HG03442 (cell line): ENCODE data around the gene KRTAP10-10.
"Not testable (repeated sequence)": the region's sequence is repeated elsewhere in the genome, so short reads cannot be mapped to it uniquely, and the experiment has no call there.

Experiments
- ATAC-seq: cut with Tn5 transposase; IDR thresholded peaks from one replicate; pipeline ENCODE4 v1.9.1; 2021; ENCODE audit warnings: mild to moderate bottlenecking, moderate library complexity; ENCODE audit not compliant: unreplicated experiment

The KRTAP10-10 gene

GRCh38 chr21:44601596-44602462 lies 35.3 kb upstream of the KRTAP10-10 start:
- no peak for ATAC-seq

GRCh38 chr21:44602463-44602850 lies 34.7 kb upstream of the KRTAP10-10 start:
- ATAC-seq: no peak

DNA sequence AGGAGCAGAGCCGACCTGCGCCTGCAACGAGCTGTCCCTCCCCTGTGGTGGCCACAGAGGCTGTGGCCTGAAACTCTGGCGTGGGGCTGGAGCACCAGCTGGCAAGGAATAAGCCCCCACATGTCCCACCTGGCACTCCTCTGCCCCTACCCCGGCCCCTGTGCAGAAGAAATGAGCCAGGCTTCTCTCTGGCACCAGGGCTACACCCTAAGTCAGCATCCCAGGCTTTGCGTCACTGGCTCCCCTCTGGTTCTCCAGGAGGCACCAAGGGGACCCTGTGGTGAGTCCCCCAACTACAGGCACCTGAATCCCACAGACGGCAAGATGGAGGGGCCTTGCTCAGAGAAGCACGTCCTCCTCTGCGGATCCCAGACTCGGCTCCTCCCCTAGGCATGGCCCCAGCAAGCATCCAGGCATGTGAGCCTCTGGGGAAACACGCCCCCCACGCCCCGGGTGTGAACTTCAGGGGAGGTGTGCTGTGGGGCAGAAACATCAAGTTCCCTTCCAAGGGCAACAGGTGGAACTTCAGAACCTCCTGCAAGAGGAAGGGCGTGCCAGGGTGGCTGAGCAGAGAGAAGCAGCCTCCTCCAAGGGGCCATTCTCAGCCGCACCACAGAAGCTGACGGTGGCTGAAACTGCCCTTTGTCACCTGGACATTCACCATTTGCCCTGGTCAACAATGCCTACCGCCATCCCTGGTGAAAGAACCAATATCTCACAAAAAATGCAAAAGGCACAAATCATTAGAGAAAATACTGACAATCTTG lies 33.9 kb upstream of the KRTAP10-10 start:
- no peak for ATAC-seq

DNA sequence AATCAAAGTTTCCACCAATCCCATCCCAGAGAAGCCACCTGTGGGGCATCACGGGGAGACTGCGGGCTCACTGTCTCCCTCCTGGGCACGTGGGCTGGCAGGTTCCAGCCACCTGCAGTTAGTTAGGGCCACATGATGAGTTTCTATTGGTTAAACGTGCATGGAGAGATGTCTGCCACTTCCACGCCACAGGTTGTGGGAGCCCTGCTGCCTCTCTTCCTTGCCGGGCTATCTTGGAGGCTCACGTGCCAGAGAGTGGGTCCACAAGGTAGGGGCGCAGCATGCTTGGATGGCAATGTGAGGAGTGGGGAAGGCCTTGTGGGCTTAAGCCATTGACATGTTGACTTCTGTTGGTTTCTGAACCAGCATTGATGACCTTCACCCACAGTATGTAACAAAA lies 33.2 kb upstream of the KRTAP10-10 start:
- no peak for ATAC-seq

- ATAC-seq: no peak
Measured at GRCh38 chr21:44606495-44606894, 30.7 kb upstream of the KRTAP10-10 start.

DNA sequence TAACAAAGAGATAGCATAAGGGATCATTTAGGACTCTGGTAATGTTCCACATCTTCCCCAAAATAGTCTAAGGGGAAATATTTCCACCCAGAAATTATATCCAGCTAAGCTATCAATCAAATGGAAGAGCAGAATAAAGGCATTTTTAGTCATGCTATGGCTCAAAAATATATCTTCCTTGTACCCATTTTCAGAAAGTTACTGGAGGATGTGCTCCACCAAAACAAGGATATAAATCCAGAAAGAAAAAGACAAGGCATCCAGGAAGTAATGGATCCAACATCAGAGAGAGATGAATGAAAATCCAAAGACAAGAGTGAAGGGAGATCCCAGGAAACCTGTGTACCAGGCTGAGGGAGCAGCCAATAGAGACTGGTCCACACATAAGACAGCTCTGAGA lies 28.0 kb upstream of the KRTAP10-10 start:
- no peak for ATAC-seq

DNA sequence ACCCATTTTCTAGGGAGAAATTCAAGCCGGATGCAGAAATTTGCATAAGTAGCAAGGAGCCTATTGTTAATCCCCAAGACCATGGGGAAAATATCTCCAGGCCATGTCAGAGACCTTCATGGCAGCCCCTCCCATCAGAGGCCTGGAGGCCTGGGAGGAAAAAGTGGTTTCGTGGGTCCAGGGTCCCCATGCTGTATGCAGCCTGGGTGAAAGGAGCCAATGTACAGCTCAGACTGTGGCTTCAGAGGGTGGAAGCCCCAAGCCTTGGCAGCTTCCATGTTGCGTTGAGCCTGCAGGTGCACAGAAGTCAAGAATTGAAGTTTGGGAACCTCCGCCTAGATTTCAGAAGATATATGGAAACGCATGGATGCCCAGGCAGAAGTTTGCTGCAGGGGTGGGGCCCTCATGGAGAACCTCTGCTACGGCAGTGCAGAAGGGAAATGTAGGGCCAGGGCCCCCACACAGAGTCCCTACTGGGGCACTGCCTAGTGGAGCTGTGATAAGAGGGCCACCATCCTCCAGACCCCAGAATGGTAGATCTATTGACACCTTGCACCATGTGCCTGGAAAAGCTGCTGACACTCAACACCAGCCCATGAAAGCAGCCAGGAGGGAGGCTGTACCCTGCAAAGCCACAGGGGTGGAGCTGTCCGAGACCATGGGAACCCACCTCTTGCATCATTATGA lies 26.9 kb upstream of the KRTAP10-10 start:
- not testable (repeated sequence) for ATAC-seq

- ATAC-seq: no peak
Measured at GRCh38 chr21:44611551-44611950, 25.6 kb upstream of the KRTAP10-10 start.

DNA sequence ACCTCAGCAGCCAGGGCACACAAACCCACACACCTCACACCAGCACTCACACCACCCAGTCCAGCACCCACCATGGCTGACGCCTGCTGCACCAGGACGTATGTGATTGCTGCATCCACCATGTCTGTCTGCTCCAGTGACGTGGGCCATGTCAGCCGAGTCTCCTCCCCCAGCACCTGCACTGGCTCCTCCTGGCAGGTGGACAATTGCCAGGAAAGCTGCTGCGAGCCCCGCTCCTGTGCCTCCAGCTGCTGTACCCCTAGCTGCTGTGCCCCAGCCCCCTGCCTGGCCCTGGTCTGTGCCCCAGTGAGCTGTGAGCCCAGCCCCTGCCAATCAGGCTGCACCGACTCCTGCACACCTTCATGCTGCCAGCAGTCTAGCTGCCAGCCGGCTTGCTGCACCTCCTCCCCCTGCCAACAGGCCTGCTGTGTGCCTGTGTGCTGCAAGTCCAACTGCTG lies 25.1 kb upstream of the KRTAP10-10 start, which contains the start of gene KRTAP10-8:
Gene KRTAP10-8 (plus strand): TSS at position 51 of the 458 bp plus-strand sequence. CDS start 22 bp downstream, at position 73.
- no peak for ATAC-seq

- ATAC-seq: no peak
Measured at GRCh38 chr21:44612669-44613229, 24.4 kb upstream of the KRTAP10-10 start.

DNA sequence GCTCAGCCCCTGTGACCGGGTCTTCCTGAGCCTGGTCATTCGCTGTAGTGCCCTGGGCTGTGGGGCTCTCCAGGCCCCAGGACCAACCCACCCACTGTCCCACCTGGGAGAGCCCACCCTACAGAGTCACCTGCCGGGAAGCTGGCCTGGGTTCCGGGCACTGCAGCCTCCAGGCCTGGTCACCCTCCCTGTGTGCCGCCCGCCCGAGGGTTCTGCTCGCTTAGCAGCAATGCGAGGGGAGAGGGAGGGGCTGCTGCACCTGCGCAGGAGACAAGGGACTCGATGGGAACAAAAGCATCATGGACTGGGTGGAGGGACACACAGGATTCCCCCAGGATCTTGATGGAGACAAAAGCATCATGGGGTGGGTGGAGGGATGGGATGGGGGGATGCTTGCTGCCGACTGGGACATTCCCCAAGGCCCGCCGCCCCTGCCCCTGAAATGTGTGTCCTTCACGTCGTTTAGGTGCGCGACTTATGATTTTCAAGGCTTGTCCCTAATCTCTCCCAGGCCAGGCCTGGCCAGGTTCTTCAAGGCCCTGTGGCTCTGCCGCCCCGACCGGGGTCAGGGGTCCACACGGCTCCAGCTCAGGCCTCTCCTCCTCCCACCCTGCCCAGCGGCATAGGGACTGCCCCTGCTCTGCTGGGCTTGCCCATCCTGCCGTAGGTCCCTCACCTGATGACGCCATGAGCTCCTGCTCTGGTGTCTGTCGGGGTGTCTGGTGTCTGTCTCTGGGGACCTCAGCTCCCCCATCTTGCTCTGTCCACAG lies 23.6 kb upstream of the KRTAP10-10 start:
- ATAC-seq: no peak

GRCh38 chr21:44614161-44614631 lies 23.0 kb upstream of the KRTAP10-10 start:
- no peak for ATAC-seq

DNA sequence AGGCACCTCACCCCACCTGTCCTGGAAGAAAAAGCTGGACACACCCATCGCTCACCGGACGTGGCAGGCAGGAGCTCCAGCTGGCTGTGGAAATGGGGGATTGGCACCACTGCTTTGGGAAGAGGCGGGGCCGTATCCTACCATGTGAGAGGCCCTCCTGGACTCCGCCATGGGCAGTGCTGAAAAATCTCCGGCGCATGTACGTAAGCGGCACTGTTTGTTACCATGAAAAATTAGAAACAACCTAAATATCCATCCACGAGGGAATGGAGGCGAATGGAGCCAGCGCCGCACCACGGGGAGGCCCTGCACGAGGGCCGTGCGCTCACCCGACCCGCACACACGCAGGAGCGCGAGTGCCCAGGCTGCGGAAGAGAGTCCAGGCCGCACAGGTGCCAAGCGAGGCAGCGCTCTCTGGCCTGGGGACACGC lies 22.2 kb upstream of the KRTAP10-10 start:
- ATAC-seq: no peak

DNA sequence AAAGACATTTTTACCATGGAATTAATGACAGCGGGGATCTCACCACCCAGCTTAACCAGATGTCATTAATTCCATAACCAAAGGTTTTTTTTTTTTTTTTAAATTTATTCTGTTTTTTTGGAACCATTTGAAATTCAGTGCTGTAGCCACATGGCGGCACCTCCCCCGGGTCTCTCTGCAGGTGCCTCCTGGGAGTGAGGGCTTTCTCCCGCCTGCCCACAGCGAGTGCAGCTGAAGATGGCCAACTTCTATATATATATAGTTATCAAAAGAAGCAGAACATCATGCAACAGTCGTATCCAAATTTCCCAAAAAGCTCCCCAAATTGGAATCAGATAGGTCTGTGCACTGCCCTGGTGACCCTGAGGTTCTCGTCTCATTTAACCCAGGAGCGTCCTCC lies 21.7 kb upstream of the KRTAP10-10 start:
- no peak for ATAC-seq

GRCh38 chr21:44615911-44616590 lies 21.1 kb upstream of the KRTAP10-10 start:
- no peak for ATAC-seq

GRCh38 chr21:44616591-44616926 lies 20.6 kb upstream of the KRTAP10-10 start:
- no peak for ATAC-seq

DNA sequence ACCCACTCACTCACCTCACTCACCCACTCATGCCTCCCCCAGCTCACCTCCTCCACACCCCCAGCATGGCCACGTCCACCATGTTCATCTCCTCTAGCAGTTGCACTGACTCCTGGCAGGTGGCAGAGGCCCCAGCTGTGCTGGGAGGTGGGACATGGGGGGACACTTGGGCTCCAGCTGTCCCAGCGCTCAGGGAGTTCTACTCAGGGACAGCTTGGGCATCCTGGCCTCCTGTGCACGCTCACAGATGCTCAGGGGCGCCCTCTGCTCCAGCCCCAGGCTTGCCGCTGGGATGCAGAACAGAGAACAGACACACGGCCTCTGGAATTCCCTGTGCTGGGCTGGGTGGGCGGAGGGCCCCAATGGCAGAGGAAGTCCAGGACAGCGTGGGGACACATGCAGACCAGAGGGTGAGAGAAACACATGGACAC lies 20.1 kb upstream of the KRTAP10-10 start:
- no peak for ATAC-seq

GRCh38 chr21:44618504-44618903 lies 18.7 kb upstream of the KRTAP10-10 start:
- no peak for ATAC-seq

GRCh38 chr21:44618909-44619308 lies 18.2 kb upstream of the KRTAP10-10 start:
- ATAC-seq: no peak

DNA sequence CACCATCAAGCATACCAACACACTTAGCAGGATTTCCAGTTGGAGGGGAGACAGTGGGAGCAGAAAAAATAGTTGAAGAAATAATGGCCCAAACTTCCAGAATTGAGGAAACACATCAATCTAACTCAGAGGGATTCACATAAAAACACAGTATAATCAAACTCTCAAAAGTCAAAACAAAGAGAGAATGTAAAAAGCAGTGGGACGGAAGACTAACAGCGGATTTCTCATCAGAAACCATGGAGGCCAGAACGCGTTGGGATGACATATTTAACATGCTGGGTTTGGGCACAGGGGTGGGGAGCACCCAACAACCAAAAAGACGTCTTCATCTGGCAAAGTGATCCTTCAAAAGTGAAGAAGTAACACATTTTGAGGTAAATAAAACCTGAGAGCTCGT lies 17.3 kb upstream of the KRTAP10-10 start:
- no peak for ATAC-seq
